ENCODE data around the gene GNAZ.

DNA sequence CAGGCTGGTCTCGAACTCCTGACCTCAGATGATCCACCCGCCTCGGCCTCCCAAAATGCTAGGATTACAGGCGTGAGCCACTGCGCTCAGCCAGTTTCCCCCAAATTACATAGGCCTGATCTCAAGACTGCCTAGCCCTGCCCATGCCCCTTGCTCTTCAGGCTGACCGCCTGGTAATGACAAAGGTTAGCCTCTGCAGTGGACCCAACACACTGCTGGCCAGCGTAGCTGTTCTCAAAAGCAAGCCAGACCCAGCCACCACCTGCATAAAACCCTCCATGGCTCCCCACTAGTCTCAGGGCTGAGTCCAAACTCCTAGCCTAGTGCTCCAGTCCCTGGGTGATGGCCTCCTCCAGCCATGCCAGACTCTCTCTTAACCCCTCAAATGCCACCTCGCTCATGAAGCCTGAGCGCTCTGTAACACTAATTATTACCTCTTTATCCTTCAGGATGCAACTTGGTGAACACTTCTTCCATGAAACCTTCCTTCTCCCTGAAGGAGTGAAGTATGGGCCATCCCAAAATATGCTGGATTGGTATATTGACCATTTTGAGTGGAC, 72.3 kb downstream of the GNAZ start:
- TF ChIP-seq, protein P1, sequence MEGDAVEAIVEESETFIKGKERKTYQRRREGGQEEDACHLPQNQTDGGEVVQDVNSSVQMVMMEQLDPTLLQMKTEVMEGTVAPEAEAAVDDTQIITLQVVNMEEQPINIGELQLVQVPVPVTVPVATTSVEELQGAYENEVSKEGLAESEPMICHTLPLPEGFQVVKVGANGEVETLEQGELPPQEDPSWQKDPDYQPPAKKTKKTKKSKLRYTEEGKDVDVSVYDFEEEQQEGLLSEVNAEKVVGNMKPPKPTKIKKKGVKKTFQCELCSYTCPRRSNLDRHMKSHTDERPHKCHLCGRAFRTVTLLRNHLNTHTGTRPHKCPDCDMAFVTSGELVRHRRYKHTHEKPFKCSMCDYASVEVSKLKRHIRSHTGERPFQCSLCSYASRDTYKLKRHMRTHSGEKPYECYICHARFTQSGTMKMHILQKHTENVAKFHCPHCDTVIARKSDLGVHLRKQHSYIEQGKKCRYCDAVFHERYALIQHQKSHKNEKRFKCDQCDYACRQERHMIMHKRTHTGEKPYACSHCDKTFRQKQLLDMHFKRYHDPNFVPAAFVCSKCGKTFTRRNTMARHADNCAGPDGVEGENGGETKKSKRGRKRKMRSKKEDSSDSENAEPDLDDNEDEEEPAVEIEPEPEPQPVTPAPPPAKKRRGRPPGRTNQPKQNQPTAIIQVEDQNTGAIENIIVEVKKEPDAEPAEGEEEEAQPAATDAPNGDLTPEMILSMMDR (IDR thresholded peaks at IDR 0.05) = no peak
- TF ChIP-seq POLR2A (IDR thresholded peaks at IDR 0.05) = no peak
